Prostate gland (tissue), 2 donors: ENCODE measurements around the gene USP24.

Experiments
- POLR2A ChIP-seq: fragments of 450-650 bp; IDR thresholded peaks from one replicate; pipeline ENCODE4 v1.6.1; 2016; ENCODE audit warnings: antibody characterized with exemption, mild to moderate bottlenecking
- TF ChIP-seq, protein P1 (sequence below), 4 experiments: fragments of 200-600 bp in 2 of 4; fragments of 450-650 bp in 2 of 4; sonication (generic) in 2 of 4; IDR thresholded peaks; 1 replicate in 3 of 4; 2 replicates in 1 of 4; pipeline ENCODE4 v1.5.1; 2016 to 2019; ENCODE audit warnings: antibody characterized with exemption in 4 of 4, mild to moderate bottlenecking in 2 of 4, moderate library complexity in 2 of 4

DNA sequence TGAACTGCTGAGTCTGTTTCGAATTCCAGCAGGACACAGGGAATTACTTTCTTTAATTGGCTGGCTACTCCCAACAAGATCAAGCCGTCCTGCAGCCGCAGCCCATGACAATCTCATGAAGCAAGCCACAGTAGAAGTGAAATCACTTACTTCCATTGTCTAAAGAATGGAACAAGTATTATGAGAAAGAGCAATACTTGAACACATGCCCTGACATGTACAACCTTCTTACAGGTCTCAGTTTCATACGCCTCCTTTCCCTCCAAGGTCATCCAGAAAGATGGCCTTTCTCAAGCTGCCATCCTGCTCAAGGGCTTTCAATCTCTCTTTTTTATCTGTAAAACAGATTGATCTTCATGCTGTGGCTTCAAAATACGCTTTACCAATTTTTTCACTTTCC is 90.7 kb downstream of the USP24 start:
- TF ChIP-seq, protein P1, sequence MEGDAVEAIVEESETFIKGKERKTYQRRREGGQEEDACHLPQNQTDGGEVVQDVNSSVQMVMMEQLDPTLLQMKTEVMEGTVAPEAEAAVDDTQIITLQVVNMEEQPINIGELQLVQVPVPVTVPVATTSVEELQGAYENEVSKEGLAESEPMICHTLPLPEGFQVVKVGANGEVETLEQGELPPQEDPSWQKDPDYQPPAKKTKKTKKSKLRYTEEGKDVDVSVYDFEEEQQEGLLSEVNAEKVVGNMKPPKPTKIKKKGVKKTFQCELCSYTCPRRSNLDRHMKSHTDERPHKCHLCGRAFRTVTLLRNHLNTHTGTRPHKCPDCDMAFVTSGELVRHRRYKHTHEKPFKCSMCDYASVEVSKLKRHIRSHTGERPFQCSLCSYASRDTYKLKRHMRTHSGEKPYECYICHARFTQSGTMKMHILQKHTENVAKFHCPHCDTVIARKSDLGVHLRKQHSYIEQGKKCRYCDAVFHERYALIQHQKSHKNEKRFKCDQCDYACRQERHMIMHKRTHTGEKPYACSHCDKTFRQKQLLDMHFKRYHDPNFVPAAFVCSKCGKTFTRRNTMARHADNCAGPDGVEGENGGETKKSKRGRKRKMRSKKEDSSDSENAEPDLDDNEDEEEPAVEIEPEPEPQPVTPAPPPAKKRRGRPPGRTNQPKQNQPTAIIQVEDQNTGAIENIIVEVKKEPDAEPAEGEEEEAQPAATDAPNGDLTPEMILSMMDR (IDR thresholded peaks at IDR 0.05), result no peak
- no peak for TF ChIP-seq POLR2A
